SK-N-SH treated with all-trans-retinoic acid at 6 μM for 48 hours (cell line): Measurements from ENCODE around the gene CITED2.

Source experiments
- ARNTL ChIP-seq: fragments of 450-650 bp; formaldehyde crosslinking; IDR thresholded peaks from 2 replicates; pipeline ENCODE4 v1.5.0; 2020; ENCODE audit warnings: low read depth, mild to moderate bottlenecking, moderate library complexity, borderline replicate concordance
- CSDC2 ChIP-seq: fragments of 250-450 bp; sonication (Bioruptor Pico); IDR thresholded peaks from 2 replicates; pipeline ENCODE4 v1.5.0; 2020; ENCODE audit warnings: mild to moderate bottlenecking, moderate library complexity
- GLIS3 ChIP-seq: fragments of 250-450 bp; sonication (Bioruptor Pico); IDR thresholded peaks from 2 replicates; pipeline ENCODE4 v1.5.0; 2020; ENCODE audit warnings: mild to moderate bottlenecking, moderate library complexity
- ISL1 ChIP-seq: fragments of 250-450 bp; sonication (Bioruptor Pico); IDR thresholded peaks from 2 replicates; pipeline ENCODE4 v2.1.2; 2022; ENCODE audit warnings: mild to moderate bottlenecking, moderate library complexity
- ZFP3 ChIP-seq: fragments of 250-450 bp; sonication (Bioruptor Pico); IDR thresholded peaks from 2 replicates; pipeline ENCODE4 v1.5.0; 2020; ENCODE audit warnings: mild to moderate bottlenecking, moderate library complexity
- ZNF70 ChIP-seq: fragments of 450-650 bp; formaldehyde crosslinking; IDR thresholded peaks from 2 replicates; pipeline ENCODE4 v1.5.0; 2020; ENCODE audit warnings: mild to moderate bottlenecking, moderate library complexity
- TF ChIP-seq, protein P1 (sequence below): fragments of 250-450 bp; sonication (Bioruptor Pico); IDR thresholded peaks from 2 replicates; pipeline ENCODE4 v1.5.1; 2020; ENCODE audit warnings: low read depth, mild to moderate bottlenecking, moderate library complexity

DNA sequence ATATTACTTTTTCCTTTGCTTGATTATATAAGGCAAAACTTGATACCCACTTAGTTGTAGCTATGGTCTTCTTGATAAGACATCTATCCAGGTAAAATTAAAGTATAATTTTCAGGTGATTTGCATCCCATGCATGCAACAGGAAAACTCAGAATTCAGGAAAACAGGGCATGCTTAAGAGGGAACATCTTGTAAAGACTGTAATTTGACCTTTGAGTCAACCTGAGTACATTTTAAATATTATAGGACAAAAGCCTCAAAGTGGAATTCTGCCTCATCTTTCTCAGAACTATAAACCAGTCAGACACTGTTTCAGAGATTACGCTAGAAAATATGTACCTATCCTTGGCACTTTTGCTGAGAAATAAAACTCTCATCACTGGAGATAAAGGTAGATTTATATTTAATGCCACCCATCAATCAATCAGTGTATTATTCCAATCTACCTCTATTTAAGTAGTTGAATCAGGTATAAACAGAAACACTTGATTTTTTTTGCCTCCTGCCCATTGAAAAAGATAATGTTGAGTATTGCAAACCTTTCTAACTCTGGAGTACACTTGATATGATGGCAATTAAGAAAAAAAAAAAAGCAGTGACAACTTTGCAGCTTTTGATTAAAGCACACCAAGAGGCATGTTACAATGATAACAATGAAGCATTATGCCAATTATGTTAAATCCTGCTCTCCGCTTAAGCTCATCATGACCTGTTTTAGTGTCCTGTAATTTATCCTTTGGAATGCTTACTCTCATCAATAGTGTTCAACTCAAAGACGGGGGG, 2.8 kb downstream of the CITED2 start:
- TF ChIP-seq GLIS3 (no peak), CSDC2 (CRISPR knock-in tag) (no peak), ARNTL (CRISPR knock-in tag) (no peak), ZNF70 (CRISPR knock-in tag) (no peak), ISL1 (no peak), ZFP3 (CRISPR knock-in tag) (no peak)
- TF ChIP-seq, protein P1, sequence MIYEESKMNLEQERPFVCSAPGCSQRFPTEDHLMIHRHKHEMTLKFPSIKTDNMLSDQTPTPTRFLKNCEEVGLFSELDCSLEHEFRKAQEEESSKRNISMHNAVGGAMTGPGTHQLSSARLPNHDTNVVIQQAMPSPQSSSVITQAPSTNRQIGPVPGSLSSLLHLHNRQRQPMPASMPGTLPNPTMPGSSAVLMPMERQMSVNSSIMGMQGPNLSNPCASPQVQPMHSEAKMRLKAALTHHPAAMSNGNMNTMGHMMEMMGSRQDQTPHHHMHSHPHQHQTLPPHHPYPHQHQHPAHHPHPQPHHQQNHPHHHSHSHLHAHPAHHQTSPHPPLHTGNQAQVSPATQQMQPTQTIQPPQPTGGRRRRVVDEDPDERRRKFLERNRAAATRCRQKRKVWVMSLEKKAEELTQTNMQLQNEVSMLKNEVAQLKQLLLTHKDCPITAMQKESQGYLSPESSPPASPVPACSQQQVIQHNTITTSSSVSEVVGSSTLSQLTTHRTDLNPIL (CRISPR knock-in tag) = no peak
